GM12878 (cell line): ENCODE measurements around the gene TTF2. TPM values are rescaled to one million over a fixed set of nuclear protein-coding genes. Genes with fewer than 3 reads are reported as not detected.

ENCODE experiments used
- ATAC-seq: fragments of 200-7000 bp; cut with Tn5 transposase; 3 replicates; pipeline ENCODE4 v1.9.1; 2020; ENCODE audit warnings: mild to moderate bottlenecking, moderate library complexity
- BruUV-seq: library from RNA; stranded (reverse); fragments of 400-500 nt; replicated peaks from 2 replicates; lab custom pipeline; 2021; lab: Mats Ljungman, UMichigan
- CTCF ChIA-PET: fragments of 300-600 bp; sonication (Branson Sonifier 250); formaldehyde crosslinking; extraction: SDS; loops from one replicate; lab custom pipeline; 2021; ENCODE audit warnings: inconsistent platforms; lab: Yijun Ruan, JAX
- POLR2A ChIA-PET: fragments of 350-600 bp; formaldehyde crosslinking; extraction: SDS; loops from one replicate; lab custom pipeline; 2021; ENCODE audit warnings: inconsistent platforms; lab: Charles Lee
- RAD21 ChIA-PET: fragments of 300-600 bp; sonication (Branson Sonifier 250); formaldehyde crosslinking; loops from one replicate; lab custom pipeline; 2023; ENCODE audit warnings: antibody characterized with exemption; ENCODE audit not compliant: unreplicated experiment; lab: Charles Lee
- SMC1A ChIA-PET: fragments of 300-600 bp; sonication (Branson Sonifier 250); formaldehyde crosslinking; loops from one replicate; lab custom pipeline; 2023; ENCODE audit not compliant: unreplicated experiment, uncharacterized antibody; lab: Charles Lee
- DNase-seq: peaks from one replicate; pipeline ENCODE4 v3.0.0-alpha.2; 2011; ENCODE audit warnings: low read depth, low spot score
- FAIRE-seq: peaks from 3 replicates; lab custom pipeline; 2011; peaks lifted over from hg19 to GRCh38; lab: Jason Lieb, UNC
- H2AFZ ChIP-seq: 2 replicates; pipeline ENCODE4 v1.6.0; 2011; ENCODE audit warnings: low read depth, low read length, control low read depth; ENCODE audit not compliant: control insufficient read depth
- H3K27ac ChIP-seq: 2 replicates; pipeline ENCODE4 v1.5.1; 2011; ENCODE audit warnings: control low read depth; ENCODE audit not compliant: control insufficient read depth, insufficient read depth
- H3K27me3 ChIP-seq, 2 experiments: replicated peaks in 1 of 2; 2 replicates each; pipeline versions ENCODE4 v1.6.0 to v1.6.1; 2011; ENCODE audit warnings: low read length in 1 of 2; ENCODE audit not compliant: control insufficient read depth in 2 of 2, insufficient read depth in 2 of 2
- H3K36me3 ChIP-seq, 2 experiments: 2 replicates each; pipeline ENCODE4 v1.5.1; 2011; ENCODE audit warnings: low read length in 1 of 2; ENCODE audit not compliant: control insufficient read depth in 2 of 2, insufficient read depth in 2 of 2
- H3K4me1 ChIP-seq: 2 replicates; pipeline ENCODE4 v1.6.1; 2011; ENCODE audit warnings: mild to moderate bottlenecking, low read length, moderate library complexity, mixed read lengths; ENCODE audit not compliant: control insufficient read depth, insufficient read depth
- H3K4me2 ChIP-seq: 2 replicates; pipeline ENCODE4 v1.6.0; 2011; ENCODE audit warnings: control low read depth; ENCODE audit not compliant: control insufficient read depth, insufficient read depth
- H3K4me3 ChIP-seq: fragments of 200-600 bp; sonication (generic); 2 replicates; pipeline ENCODE4 v1.5.1; 2016
- H3K79me2 ChIP-seq: 2 replicates; pipeline ENCODE4 v1.6.0; 2011; ENCODE audit warnings: low read length; ENCODE audit not compliant: control insufficient read depth, insufficient read depth
- H3K9ac ChIP-seq: 2 replicates; pipeline ENCODE4 v1.8.0; 2011; ENCODE audit warnings: low read length, control low read depth, mixed read lengths; ENCODE audit not compliant: control insufficient read depth, insufficient read depth
- H3K9me3 ChIP-seq: replicated peaks from 3 replicates; pipeline ENCODE4 v1.5.1; 2011; ENCODE audit warnings: mild to moderate bottlenecking, low read length; ENCODE audit not compliant: control insufficient read depth, insufficient read depth
- H4K20me1 ChIP-seq: 2 replicates; pipeline ENCODE4 v1.6.0; 2011; ENCODE audit not compliant: control insufficient read depth, insufficient read depth
- BHLHE40 ChIP-seq, 2 experiments: fragments of 450-650 bp in 1 of 2; IDR thresholded peaks; 2 replicates each; pipeline ENCODE4 v1.6.1; 2011 to 2017; ENCODE audit warnings: low read depth in 2 of 2, borderline replicate concordance in 1 of 2, improper control_type of control experiment in 1 of 2, low read length in 1 of 2, mild to moderate bottlenecking in 1 of 2
- BMI1 ChIP-seq: fragments of 450-650 bp; IDR thresholded peaks from 2 replicates; pipeline ENCODE4 v1.6.1; 2016; ENCODE audit warnings: mild to moderate bottlenecking, moderate library complexity, borderline replicate concordance
- CREM ChIP-seq: IDR thresholded peaks from 2 replicates; pipeline ENCODE4 v1.6.1; 2014; ENCODE audit warnings: antibody characterized with exemption, low read depth
- ETV6 ChIP-seq, 2 experiments: fragments of 450-650 bp in 1 of 2; IDR thresholded peaks in 1 of 2; conservative IDR thresholded peaks in 1 of 2; 2 replicates each; pipeline ENCODE4 v1.6.1; 2014; ENCODE audit warnings: antibody characterized with exemption in 1 of 2, borderline replicate concordance in 1 of 2, low read depth in 1 of 2, mild to moderate bottlenecking in 1 of 2, moderate library complexity in 1 of 2
- GABPA ChIP-seq: IDR thresholded peaks from 2 replicates; pipeline ENCODE4 v1.6.1; 2014; ENCODE audit warnings: antibody characterized with exemption, low read depth, mild to moderate bottlenecking, inconsistent platforms
- GATAD2B ChIP-seq: fragments of 450-650 bp; conservative IDR thresholded peaks from 2 replicates; pipeline ENCODE4 v1.6.1; 2017; ENCODE audit warnings: low read depth, mild to moderate bottlenecking, moderate library complexity
- IRF4 ChIP-seq: IDR thresholded peaks from 2 replicates; pipeline ENCODE4 v1.6.1; 2011; ENCODE audit warnings: low read depth, low read length
- MEF2A ChIP-seq: IDR thresholded peaks from 2 replicates; pipeline ENCODE4 v1.6.1; 2011; ENCODE audit warnings: low read depth, mild to moderate bottlenecking, low read length, moderate library complexity; ENCODE audit not compliant: insufficient read depth
- MTA3 ChIP-seq: IDR thresholded peaks from 2 replicates; pipeline ENCODE4 v1.6.1; 2012; ENCODE audit warnings: low read length, inconsistent platforms, borderline replicate concordance
- MYB ChIP-seq: fragments of 150-350 bp; IDR thresholded peaks from 2 replicates; pipeline ENCODE4 v1.6.1; 2014; ENCODE audit warnings: mild to moderate bottlenecking, low read depth, low read length, borderline replicate concordance
- POLR2A ChIP-seq: IDR thresholded peaks from 2 replicates; pipeline ENCODE4 v1.6.1; 2011; ENCODE audit warnings: low read depth, mild to moderate bottlenecking, low read length
- POLR2AphosphoS2 ChIP-seq: IDR thresholded peaks from 2 replicates; pipeline ENCODE4 v1.6.1; 2011; ENCODE audit warnings: low read depth, mild to moderate bottlenecking, low read length, improper control_type of control experiment, moderate library complexity
- RAD21 ChIP-seq: IDR thresholded peaks from 2 replicates; pipeline ENCODE4 v1.6.1; 2011; ENCODE audit warnings: mild to moderate bottlenecking, low read depth, low read length, moderate library complexity; ENCODE audit not compliant: insufficient read depth
- SUZ12 ChIP-seq: fragments of 200-600 bp; sonication (generic); IDR thresholded peaks from one replicate; pipeline ENCODE4 v1.6.1; 2018; ENCODE audit warnings: antibody characterized with exemption, mild to moderate bottlenecking; ENCODE audit not compliant: unreplicated experiment
- TAF1 ChIP-seq: IDR thresholded peaks from 2 replicates; pipeline ENCODE4 v1.6.1; 2011; ENCODE audit warnings: mild to moderate bottlenecking, low read depth, low read length, borderline replicate concordance
- WGBS: methylation state at CpG from one replicate; pipeline ENCODE4 v1.1.6; 2016; ENCODE audit warnings: low lambda C conversion rate; ENCODE audit not compliant: insufficient replicate concordance, insufficient coverage; ENCODE audit errors: missing lambda C conversion rate; 5-methylcytosine and 5-hydroxymethylcytosine counted together
- in situ Hi-C: fragments of 300-500 bp; cut with MboI; formaldehyde crosslinking; loops from 9 replicates; pipeline ENCODE4 v1.14.3; 2018; ENCODE audit warnings: mixed read lengths
- intact Hi-C: fragments of 100-400 bp; cut with micrococcal nuclease; formaldehyde crosslinking; loops from one replicate; pipeline ENCODE4 v1.14.2; 2022; ENCODE audit not compliant: unreplicated experiment
- polyA plus RNA-seq, 11 experiments: library from polyadenylated mRNA; depleted of rRNA in 4 of 11; unstranded in 6 of 11; stranded (reverse) in 5 of 11; fragments of >200 nt; fragmentation: Nextera tagmentation in 4 of 11; fragmentation: Illumina TruSeq in 1 of 11; extraction: Ambion mirVana in 4 of 11; extraction: Trizol in 1 of 11; gene quantifications; 1 replicate in 1 of 11; 2 replicates in 10 of 11; pipeline versions ENCODE4 v1.2.1 to v1.2.3, GENCODE V29; 2011 to 2016; ENCODE audit warnings: inconsistent platforms in 2 of 11, missing spikeins in 2 of 11, low read depth in 1 of 11
- total RNA-seq, 4 experiments: library from RNA; depleted of rRNA in 3 of 4; stranded (reverse); fragments of >200 nt in 3 of 4; fragmentation: Illumina TruSeq in 1 of 4; extraction: Trizol in 1 of 4; gene quantifications; 2 replicates each; pipeline versions ENCODE4 v1.2.1 to v1.2.3, GENCODE V29; 2013 to 2021
- TF ChIP-seq, protein P1 (sequence below): fragments of 450-650 bp; IDR thresholded peaks from 2 replicates; pipeline ENCODE4 v1.6.1; 2016; ENCODE audit warnings: mild to moderate bottlenecking
- TF ChIP-seq, protein P2 (sequence below): fragments of 450-650 bp; formaldehyde crosslinking; IDR thresholded peaks from 2 replicates; pipeline ENCODE4 v1.4.0; 2020; ENCODE audit warnings: mild to moderate bottlenecking, moderate library complexity

Gene TTF2
- total and polyA plus RNA-seq, 10 of the 15 experiments (the other 5 are each of a cell fraction or from before 2014, with no cell fraction given): 17.7 to 134 (median 78.2) TPM

DNA sequence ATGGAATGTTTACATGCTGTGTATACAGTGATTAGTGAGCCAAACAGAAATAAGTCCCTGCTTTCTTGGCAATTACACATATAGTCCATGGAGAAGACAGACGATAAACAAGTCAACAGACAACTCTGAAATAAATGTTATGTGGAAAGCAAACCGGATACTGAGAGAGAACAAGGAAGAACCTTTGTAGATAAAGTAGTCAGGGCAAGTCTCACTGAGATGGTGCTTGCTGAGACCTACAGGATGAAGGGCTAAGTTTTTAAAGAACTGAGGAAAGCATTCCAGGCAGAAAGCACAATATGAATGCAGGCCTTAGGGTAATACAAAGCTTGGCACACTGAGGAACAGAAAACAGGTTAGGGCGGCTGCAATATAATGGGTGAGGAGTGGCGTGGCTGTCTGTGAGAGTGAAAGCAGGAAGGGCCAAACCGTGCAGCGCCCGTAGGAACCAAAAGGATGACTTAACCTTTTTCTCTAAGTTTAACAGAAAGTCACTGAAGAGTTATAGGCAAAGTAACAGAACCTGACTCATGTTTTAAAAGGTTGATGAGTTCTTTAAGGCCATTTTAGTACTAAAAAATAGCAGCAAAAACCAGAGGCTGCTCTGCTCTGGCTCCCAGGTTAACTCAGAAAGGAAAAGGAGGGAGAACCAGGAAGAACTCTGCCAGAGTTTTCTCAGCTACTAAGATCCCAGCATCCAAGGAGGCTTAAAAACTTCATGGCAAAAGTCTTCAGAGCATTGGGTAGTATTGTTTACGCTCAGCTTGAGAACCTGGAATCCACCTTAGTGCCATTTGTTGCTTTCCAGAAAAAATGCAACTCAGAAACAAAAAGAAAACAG, 8.7 kb upstream of the TTF2 start:
- Histone ChIP-seq H3K4me2 (peak overlapping the region; percentile 87), H3K4me3 (peak overlapping the region; percentile 61; the same call in 1 of the 2 replicates), H3K9ac (peak overlapping the region; percentile 65; the same call in 1 of the 2 replicates), H3K4me1 (peaks cover 13% of the 10 kb centered on the region), H3K36me3 (no peaks in the 10 kb centered on the region), H4K20me1 (no peaks in the 10 kb centered on the region), H3K9me3 (no peaks in the 10 kb centered on the region), H3K27ac (peak overlapping the region; percentile 89), H3K79me2 (peaks cover 2% of the 10 kb centered on the region; the same call in 1 of the 2 replicates), H3K27me3 (no peaks in the 10 kb centered on the region), H2AFZ (peak overlapping the region; percentile 83)
- DNase-seq (peak; percentile 34), FAIRE-seq (peak; percentile 61), ATAC-seq (peak; percentile 93)
- ChIA-PET CTCF (interaction anchor here (0.6 to 10.0 kb wide), 20 partner anchors 9 to 567 kb away, joined by 3 to 134 read pairs (median 4); partner anchors contain the start of genes CD101 and TTF2), RAD21 (interaction anchor here (0.6 to 3.9 kb wide), 20 partner anchors 8 to 477 kb away, joined by 3 to 39 read pairs (median 4); partner anchors contain the start of gene TTF2), POLR2A (interaction anchor here (1.0 to 2.1 kb wide), 6 partner anchors 9 to 483 kb away, joined by 3 to 9 read pairs (median 4); partner anchors contain the start of genes CD101 and TTF2), SMC1A (interaction anchor here (1.0 to 10.2 kb wide), 15 partner anchors 9 to 478 kb away, joined by 3 to 91 read pairs (median 8); partner anchors contain the start of genes CD101 and TTF2)
- in situ Hi-C loops: loop anchor here (5.0 kb wide), 1 partner anchor 314 kb away; no protein-coding TSS in a partner anchor
- 7% methylated on average over 8 of the region's 8 CpGs for WGBS
- BruUV-seq: no TSS peak
- intact Hi-C loops: loop anchor here (1.0 to 5.0 kb wide), 7 partner anchors 21 to 327 kb away; partner anchors contain the start of gene CD101
- TF ChIP-seq MYB: no peak
- 0 out of 2 replicates have a peak, but pooled peaks have one; percentile 26 for TF ChIP-seq GABPA
- TF ChIP-seq IRF4: no peak
- TF ChIP-seq, protein P1, sequence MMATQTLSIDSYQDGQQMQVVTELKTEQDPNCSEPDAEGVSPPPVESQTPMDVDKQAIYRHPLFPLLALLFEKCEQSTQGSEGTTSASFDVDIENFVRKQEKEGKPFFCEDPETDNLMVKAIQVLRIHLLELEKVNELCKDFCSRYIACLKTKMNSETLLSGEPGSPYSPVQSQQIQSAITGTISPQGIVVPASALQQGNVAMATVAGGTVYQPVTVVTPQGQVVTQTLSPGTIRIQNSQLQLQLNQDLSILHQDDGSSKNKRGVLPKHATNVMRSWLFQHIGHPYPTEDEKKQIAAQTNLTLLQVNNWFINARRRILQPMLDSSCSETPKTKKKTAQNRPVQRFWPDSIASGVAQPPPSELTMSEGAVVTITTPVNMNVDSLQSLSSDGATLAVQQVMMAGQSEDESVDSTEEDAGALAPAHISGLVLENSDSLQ: peak; percentile 70
- TF ChIP-seq, protein P2, sequence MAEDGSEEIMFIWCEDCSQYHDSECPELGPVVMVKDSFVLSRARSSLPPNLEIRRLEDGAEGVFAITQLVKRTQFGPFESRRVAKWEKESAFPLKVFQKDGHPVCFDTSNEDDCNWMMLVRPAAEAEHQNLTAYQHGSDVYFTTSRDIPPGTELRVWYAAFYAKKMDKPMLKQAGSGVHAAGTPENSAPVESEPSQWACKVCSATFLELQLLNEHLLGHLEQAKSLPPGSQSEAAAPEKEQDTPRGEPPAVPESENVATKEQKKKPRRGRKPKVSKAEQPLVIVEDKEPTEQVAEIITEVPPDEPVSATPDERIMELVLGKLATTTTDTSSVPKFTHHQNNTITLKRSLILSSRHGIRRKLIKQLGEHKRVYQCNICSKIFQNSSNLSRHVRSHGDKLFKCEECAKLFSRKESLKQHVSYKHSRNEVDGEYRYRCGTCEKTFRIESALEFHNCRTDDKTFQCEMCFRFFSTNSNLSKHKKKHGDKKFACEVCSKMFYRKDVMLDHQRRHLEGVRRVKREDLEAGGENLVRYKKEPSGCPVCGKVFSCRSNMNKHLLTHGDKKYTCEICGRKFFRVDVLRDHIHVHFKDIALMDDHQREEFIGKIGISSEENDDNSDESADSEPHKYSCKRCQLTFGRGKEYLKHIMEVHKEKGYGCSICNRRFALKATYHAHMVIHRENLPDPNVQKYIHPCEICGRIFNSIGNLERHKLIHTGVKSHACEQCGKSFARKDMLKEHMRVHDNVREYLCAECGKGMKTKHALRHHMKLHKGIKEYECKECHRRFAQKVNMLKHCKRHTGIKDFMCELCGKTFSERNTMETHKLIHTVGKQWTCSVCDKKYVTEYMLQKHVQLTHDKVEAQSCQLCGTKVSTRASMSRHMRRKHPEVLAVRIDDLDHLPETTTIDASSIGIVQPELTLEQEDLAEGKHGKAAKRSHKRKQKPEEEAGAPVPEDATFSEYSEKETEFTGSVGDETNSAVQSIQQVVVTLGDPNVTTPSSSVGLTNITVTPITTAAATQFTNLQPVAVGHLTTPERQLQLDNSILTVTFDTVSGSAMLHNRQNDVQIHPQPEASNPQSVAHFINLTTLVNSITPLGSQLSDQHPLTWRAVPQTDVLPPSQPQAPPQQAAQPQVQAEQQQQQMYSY (CRISPR knock-in tag): no peak
- 0 out of 2 replicates have a peak, but pooled peaks have one; percentile 40 for TF ChIP-seq MTA3
- peak in 1 of 2 experiments; percentile 30; a peak in 1 of 4 replicates for TF ChIP-seq BHLHE40 (IDR thresholded peaks at IDR 0.05; ENCODE audit: borderline replicate concordance in 1 of 2, low read depth in 2 of 2, low read length in 1 of 2)
- TF ChIP-seq RAD21: peak; percentile 2; the same call in 1 of the 2 replicates
- peak in 1 of 2 experiments; percentile 57; a peak in 1 of 4 replicates for TF ChIP-seq ETV6 (conservative IDR thresholded peaks at IDR 0.05 in 1 of 2, IDR thresholded peaks at IDR 0.05 in 1 of 2; ENCODE audit: borderline replicate concordance in 1 of 2, low read depth in 1 of 2)
- TF ChIP-seq POLR2AphosphoS2: no peak
- TF ChIP-seq SUZ12: no peak
- peak; percentile 52; the same call in 1 of the 2 replicates for TF ChIP-seq TAF1
- TF ChIP-seq GATAD2B: no peak
- TF ChIP-seq BMI1: no peak
- TF ChIP-seq MEF2A: no peak
- no peak for TF ChIP-seq CREM
- TF ChIP-seq POLR2A: peak; percentile 55
